GM19395 (cell line): ENCODE measurements around the gene HOXC4.
"Not testable (repeated sequence)": the region's sequence is repeated elsewhere in the genome, so short reads cannot be mapped to it uniquely, and the experiment has no call there.

Experiments used
- ATAC-seq: cut with Tn5 transposase; IDR thresholded peaks from one replicate; pipeline ENCODE4 v1.9.1; 2021; ENCODE audit warnings: mild to moderate bottlenecking, moderate library complexity; ENCODE audit not compliant: unreplicated experiment

HOXC4 gene

DNA sequence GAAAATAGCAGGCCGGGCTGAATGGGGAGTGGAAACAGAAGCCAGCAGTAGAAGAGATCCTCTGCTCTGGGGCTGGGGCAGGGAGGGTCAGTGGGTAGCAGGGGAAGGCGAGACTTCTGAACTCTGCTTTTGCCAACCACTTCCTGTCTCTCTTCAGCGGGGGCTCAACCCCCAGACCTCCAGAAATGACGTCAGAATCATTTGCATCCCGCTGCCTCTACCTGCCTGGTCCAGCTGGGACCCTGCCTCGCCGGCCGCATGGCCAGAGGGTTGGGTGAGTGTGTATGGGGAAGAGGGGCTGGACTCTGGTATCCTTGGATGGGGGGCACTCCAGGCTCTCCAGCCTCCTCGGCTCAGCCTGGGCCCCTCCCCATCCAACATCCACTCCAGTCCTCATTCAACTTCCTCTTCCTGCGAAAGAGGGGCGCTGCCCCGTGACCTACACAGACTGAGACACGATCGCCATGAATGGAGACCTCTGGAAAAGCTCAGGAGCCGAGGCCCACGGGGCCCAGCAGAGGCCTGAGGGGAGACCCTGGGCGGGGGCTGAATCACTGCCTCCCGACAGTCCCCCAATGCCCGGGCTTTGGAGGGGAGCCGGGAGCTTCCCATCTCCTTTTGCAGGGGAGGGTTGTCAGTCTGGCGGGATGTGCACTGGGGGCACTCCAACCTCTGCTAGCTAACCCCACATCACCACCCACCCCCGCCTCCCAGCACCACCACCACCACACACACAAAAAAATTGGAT is 458 bp upstream of the HOXC4 start:
- ATAC-seq = peak; percentile 73

GRCh38 chr12:54054742-54055194 is 1.1 kb downstream of the HOXC4 start:
- ATAC-seq = no peak

- no peak for ATAC-seq
These were observed 1.9 kb downstream of the HOXC4 start for GRCh38 chr12:54055552-54055951.

GRCh38 chr12:54056110-54056509 is 2.5 kb downstream of the HOXC4 start:
- ATAC-seq = no peak

DNA sequence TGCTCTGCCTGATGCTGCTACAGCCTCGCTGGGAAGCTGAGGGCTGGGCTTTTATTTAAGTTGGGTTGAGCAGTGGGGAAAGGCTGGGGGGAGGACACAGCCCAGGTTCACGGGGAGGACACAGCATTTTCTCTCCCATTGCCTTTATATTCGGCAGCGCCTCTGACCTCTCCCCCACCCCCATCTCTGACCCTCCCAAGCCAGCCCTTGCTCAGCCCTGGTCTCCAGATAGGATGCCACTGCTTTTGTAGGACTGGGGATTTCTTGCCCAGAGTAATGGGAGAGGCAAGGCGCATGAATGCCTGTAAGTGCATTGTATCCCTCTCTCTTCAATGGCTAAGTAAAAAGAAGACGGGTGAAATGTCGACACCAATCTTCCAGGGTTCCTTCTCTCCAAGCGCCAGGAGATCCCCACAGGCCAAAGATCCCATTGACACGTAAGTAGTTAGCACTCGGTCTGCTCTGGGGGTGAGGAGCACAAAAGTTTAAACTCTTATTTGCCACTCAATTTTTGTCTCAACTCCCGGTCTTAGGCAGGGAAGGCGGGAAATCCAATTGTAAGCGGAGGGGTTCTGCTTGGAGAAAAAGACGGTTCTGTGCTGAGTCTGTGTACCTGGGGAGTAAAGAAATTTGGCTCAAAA is 4.6 kb downstream of the HOXC4 start:
- ATAC-seq = no peak

DNA sequence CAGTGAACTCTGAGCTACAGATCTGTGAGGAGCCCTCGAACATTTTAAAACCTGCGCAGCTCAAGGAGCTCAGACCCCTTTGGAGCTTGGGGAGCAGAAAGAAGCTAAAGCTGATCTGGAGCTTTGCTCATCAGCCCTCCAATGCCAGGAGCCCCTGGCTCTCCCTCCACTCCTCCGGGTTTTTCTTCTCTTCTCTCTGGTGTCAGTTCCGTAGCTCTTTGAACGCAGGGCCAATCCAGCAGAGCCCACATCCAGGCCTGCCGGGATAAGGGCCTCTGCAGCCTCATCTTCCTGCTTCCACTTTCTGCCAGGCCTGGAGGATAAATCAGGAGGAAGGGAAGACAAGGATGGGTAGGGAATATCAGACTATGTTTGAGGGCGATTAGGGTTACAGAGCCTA is 6.0 kb downstream of the HOXC4 start:
- ATAC-seq = no peak

DNA sequence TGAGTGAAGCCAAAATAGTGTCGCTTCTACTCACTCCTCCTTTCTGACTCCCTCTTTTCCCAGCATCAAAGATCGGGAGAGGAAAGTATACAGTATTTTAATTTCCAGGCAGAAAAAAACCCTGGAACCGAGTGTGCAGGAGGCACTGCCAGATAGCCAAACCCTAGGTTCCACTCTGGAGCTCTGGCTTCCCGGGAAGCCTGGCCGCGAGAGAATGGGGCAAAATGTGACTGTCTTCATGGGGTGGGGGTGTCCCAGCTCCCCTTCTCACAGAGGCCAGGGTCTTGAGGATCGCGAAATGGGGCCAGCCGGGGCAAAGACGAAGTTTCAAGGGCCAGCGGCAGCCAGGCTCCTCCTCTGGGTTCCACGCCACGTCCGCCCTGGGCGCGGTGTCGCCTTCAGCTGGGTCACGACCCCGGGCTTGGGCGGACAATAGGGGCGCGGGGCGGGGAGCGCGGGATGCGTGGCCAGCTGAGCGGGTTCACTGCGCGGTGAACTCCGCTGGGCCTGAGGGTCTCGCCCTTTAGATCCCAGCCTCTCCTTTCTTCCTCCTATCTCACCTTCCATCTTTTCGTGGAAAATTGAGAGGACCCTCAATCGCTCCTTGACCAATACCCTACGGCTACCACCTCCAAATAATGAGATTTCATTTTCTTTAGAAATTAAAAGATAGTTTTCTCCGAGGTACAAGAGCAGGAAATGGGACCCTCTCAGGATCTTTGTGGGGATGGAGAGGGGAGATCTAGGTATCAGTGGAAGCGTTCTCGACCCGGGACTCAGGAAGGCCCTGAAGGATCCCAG is 6.7 kb downstream of the HOXC4 start:
- ATAC-seq = no peak

GRCh38 chr12:54060975-54061778 is 7.5 kb downstream of the HOXC4 start:
- ATAC-seq = no peak

GRCh38 chr12:54065677-54066076 is 12.0 kb downstream of the HOXC4 start:
- no peak for ATAC-seq

GRCh38 chr12:54066408-54066807 is 12.8 kb downstream of the HOXC4 start:
- no peak for ATAC-seq

GRCh38 chr12:54068418-54069070 is 14.9 kb downstream of the HOXC4 start:
- ATAC-seq = no peak

GRCh38 chr12:54071942-54072341 is 18.3 kb downstream of the HOXC4 start:
- ATAC-seq = no peak

DNA sequence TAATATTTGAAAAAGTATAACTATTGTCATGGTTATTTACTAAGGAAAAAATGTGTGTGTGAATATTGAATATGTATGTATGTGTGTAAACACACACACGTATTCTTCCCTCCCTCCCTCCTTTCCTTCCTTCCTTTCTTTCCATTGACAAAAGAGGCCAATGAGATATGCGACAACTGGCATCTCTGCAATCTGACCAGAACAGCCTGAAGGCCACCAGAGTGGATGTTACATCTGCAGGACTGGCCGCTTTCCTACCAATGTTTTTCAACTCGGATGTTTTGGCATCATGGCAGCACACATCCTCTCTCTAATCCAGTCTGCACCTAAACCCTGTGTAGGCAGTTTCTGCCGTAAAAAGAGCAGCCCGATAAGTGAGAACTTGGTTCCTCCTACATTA is 20.7 kb downstream of the HOXC4 start:
- no peak for ATAC-seq

DNA sequence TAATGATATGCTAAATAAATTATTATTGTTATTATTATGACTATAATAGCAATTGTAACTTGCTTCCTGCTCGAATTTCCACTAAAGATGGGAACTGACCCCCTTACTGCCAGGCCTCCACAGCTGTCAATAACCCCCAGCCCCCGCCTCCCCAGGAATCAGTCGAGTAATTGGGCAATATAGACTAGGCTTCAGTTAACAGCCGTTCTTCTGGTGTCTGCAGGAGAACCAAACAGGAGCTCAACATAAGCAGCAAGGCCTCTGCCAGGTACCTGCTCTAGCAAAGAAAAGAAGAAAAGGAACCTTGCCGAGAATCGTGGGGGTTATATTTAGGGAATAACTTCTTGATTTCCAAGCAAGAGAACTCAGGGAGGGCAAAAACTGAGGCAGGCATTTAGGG is 21.8 kb downstream of the HOXC4 start:
- no peak for ATAC-seq

DNA sequence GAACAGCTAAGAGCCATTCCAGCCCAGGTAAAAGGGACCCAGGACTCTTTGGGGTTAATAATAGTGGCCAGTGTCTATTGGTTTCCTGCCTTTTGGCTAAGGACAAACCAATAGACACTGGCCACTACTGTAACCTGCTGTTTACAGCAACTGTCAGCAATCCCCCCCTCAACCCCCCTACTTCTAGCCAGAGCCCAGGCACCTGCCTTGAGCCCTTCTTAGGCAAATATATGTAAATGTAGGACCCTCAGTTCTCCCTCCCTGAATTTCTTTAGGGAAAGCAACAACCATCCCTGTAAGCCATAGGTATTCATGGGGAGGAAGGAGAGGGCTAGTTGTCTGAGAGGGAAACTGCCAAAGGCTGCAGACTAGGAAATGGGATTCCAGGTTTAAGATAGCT is 22.3 kb downstream of the HOXC4 start:
- no peak for ATAC-seq

- not testable (repeated sequence) for ATAC-seq
These were observed 24.2 kb downstream of the HOXC4 start for GRCh38 chr12:54077843-54078242.

GRCh38 chr12:54079115-54079514 is 25.5 kb downstream of the HOXC4 start:
- ATAC-seq = not testable (repeated sequence)

DNA sequence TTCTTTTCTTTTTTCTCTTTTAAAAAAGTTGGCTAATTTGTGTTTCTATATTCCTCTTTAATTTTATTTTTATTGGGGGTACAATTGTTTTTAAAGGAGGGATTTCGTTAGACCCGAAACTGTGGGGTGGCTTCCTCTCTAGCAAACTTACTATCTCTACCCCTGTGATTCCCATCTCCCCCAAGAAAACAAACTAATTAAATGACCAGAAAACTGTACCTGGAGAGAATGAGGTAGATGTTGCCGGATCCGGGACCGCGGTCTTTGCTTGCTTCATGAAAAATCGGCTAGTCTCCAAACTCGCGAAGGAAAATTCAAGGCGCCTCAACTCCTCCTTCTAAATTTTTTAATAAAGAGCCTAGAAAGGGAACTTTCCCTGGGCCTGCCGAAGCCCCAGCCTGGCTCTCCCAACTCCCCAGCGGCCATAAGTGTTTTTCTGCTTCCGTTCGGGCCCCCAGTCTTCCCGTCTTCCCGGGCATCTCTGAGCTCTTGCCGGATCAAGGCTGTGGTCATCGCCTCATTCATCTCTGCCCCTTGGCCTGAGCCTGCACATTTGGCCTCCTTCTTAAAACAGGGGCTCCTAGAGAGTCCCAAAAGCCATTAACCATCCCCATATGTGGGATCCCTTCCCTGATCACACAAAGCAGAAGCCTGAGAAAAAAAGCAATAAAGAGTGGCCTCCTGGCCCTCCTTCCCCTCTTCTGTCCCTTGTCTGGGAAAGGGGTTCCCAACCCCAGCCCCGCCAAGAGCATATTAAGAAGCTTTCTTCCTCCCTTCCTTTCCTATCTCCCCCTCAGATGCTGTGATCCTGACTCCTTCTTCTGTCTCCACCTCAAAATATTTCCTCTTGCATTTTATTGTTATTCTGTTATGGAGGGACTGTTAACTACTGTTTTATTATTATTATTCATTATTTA is 26.6 kb downstream of the HOXC4 start:
- ATAC-seq = not testable (repeated sequence)

GRCh38 chr12:54081053-54081514 is 27.4 kb downstream of the HOXC4 start:
- not testable (repeated sequence) for ATAC-seq
